Stomach smooth muscle (tissue), 2 donors: Measurements from ENCODE around the gene YKT6.

Experiments used
- H3K27ac ChIP-seq: one replicate; pipeline ENCODE4 v1.7.0; 2013; ENCODE audit warnings: mild to moderate bottlenecking, low read length, inconsistent platforms
- H3K27me3 ChIP-seq, 2 donors: one replicate each; pipeline ENCODE4 v1.7.0; 2013; ENCODE audit warnings: low read length in 2 of 2; ENCODE audit not compliant: insufficient read depth in 2 of 2, control insufficient read depth in 1 of 2
- H3K36me3 ChIP-seq, 2 donors: one replicate each; pipeline ENCODE4 v1.7.0; 2013; ENCODE audit warnings: low read length in 2 of 2; ENCODE audit not compliant: control insufficient read depth in 2 of 2, insufficient read depth in 2 of 2
- H3K4me1 ChIP-seq: one replicate; pipeline ENCODE4 v1.7.0; 2013; ENCODE audit warnings: low read length; ENCODE audit not compliant: control insufficient read depth, insufficient read depth
- H3K4me3 ChIP-seq, 2 donors: one replicate each; pipeline ENCODE4 v1.7.0; 2013; ENCODE audit warnings: low read length in 2 of 2
- H3K9ac ChIP-seq, 2 donors: one replicate each; pipeline ENCODE4 v1.7.0; 2013; ENCODE audit warnings: low read length in 2 of 2, mild to moderate bottlenecking in 1 of 2
- H3K9me3 ChIP-seq, 2 donors: one replicate each; pipeline ENCODE4 v1.7.0; 2013; ENCODE audit warnings: low read length in 2 of 2; ENCODE audit not compliant: control insufficient read depth in 2 of 2
- donor health status: healthy.
- donor health status: Pancreatic carcinoma.

The YKT6 gene

GRCh38 chr7:44225566-44226395 is 25.0 kb downstream of the YKT6 start:
- Histone ChIP-seq H3K9ac (no peak overlapping the region), H3K36me3 (no peaks in the 10 kb centered on the region), H3K27me3 (peaks cover 14 to 15% of the 10 kb centered on the region in 2 donors), H3K9me3 (no peaks in the 10 kb centered on the region), H3K4me3 (no peak overlapping the region), H3K27ac (no peak overlapping the region), H3K4me1 (no peaks in the 10 kb centered on the region)

- Histone ChIP-seq H3K27ac (no peak overlapping the region), H3K36me3 (no peaks in the 10 kb centered on the region), H3K9me3 (no peaks in the 10 kb centered on the region), H3K4me1 (no peaks in the 10 kb centered on the region), H3K9ac (no peak overlapping the region), H3K4me3 (no peak overlapping the region), H3K27me3 (peaks cover 14 to 15% of the 10 kb centered on the region in 2 donors)
These were observed 25.6 kb downstream of the YKT6 start for GRCh38 chr7:44226396-44226753.

GRCh38 chr7:44227911-44228310 is 27.1 kb downstream of the YKT6 start:
- Histone ChIP-seq H3K4me3 (no peak overlapping the region), H3K4me1 (no peaks in the 10 kb centered on the region), H3K36me3 (no peaks in the 10 kb centered on the region), H3K9ac (no peak overlapping the region), H3K27me3 (peaks cover 14 to 15% of the 10 kb centered on the region in 2 donors), H3K27ac (no peak overlapping the region), H3K9me3 (no peaks in the 10 kb centered on the region)

GRCh38 chr7:44228571-44229350 is 28.0 kb downstream of the YKT6 start:
- Histone ChIP-seq H3K4me1 (no peaks in the 10 kb centered on the region), H3K27me3 (peaks cover 14 to 15% of the 10 kb centered on the region in 2 donors), H3K4me3 (no peak overlapping the region), H3K36me3 (no peaks in the 10 kb centered on the region), H3K9me3 (no peaks in the 10 kb centered on the region), H3K9ac (no peak overlapping the region), H3K27ac (no peak overlapping the region)

GRCh38 chr7:44229546-44230105 is 28.8 kb downstream of the YKT6 start:
- Histone ChIP-seq H3K9me3 (no peaks in the 10 kb centered on the region), H3K27me3 (peaks cover 12 to 13% of the 10 kb centered on the region in 2 donors), H3K27ac (no peak overlapping the region), H3K4me3 (no peak overlapping the region), H3K36me3 (no peaks in the 10 kb centered on the region), H3K9ac (no peak overlapping the region), H3K4me1 (no peaks in the 10 kb centered on the region)

- Histone ChIP-seq H3K9me3 (no peaks in the 10 kb centered on the region), H3K4me1 (no peaks in the 10 kb centered on the region), H3K27me3 (peaks cover 10 to 12% of the 10 kb centered on the region in 2 donors), H3K4me3 (no peak overlapping the region), H3K36me3 (no peaks in the 10 kb centered on the region), H3K27ac (no peak overlapping the region), H3K9ac (no peak overlapping the region)
These were observed 29.5 kb downstream of the YKT6 start for GRCh38 chr7:44230286-44230685.

- no peaks in the 10 kb centered on the region for H3K4me1 ChIP-seq
- H3K36me3 ChIP-seq: no peaks in the 10 kb centered on the region
- H3K27me3 ChIP-seq: peaks cover 4% of the 10 kb centered on the region in 2 donors
- no peak overlapping the region for H3K9ac ChIP-seq
- H3K27ac ChIP-seq: no peak overlapping the region
- H3K4me3 ChIP-seq: no peak overlapping the region
- no peaks in the 10 kb centered on the region for H3K9me3 ChIP-seq
These were observed 30.3 kb downstream of the YKT6 start for GRCh38 chr7:44231088-44231487.

- no peaks in the 10 kb centered on the region for H3K9me3 ChIP-seq
- no peaks in the 10 kb centered on the region for H3K4me1 ChIP-seq
- H3K4me3 ChIP-seq: no peak overlapping the region
- no peaks in the 10 kb centered on the region for H3K36me3 ChIP-seq
- H3K27me3 ChIP-seq: no peaks in the 10 kb centered on the region
- no peak overlapping the region for H3K27ac ChIP-seq
- no peak overlapping the region for H3K9ac ChIP-seq
These were observed 31.6 kb downstream of the YKT6 start for GRCh38 chr7:44232396-44232795.

- no peaks in the 10 kb centered on the region for H3K4me1 ChIP-seq
- H3K9ac ChIP-seq: no peak overlapping the region
- no peaks in the 10 kb centered on the region for H3K9me3 ChIP-seq
- no peaks in the 10 kb centered on the region for H3K27me3 ChIP-seq
- no peak overlapping the region for H3K4me3 ChIP-seq
- H3K36me3 ChIP-seq: no peaks in the 10 kb centered on the region
- no peak overlapping the region for H3K27ac ChIP-seq
These were observed 32.3 kb downstream of the YKT6 start for GRCh38 chr7:44232901-44233715.

GRCh38 chr7:44235066-44235465 is 34.3 kb downstream of the YKT6 start:
- H3K4me1 ChIP-seq: no peaks in the 10 kb centered on the region
- H3K9me3 ChIP-seq: no peaks in the 10 kb centered on the region
- no peak overlapping the region for H3K4me3 ChIP-seq
- no peak overlapping the region for H3K27ac ChIP-seq
- no peak overlapping the region for H3K9ac ChIP-seq
- H3K36me3 ChIP-seq: no peaks in the 10 kb centered on the region
- peaks cover 0 to 4% of the 10 kb centered on the region in 2 donors for H3K27me3 ChIP-seq
